Measurements from ENCODE around the gene SNRK.

DNA sequence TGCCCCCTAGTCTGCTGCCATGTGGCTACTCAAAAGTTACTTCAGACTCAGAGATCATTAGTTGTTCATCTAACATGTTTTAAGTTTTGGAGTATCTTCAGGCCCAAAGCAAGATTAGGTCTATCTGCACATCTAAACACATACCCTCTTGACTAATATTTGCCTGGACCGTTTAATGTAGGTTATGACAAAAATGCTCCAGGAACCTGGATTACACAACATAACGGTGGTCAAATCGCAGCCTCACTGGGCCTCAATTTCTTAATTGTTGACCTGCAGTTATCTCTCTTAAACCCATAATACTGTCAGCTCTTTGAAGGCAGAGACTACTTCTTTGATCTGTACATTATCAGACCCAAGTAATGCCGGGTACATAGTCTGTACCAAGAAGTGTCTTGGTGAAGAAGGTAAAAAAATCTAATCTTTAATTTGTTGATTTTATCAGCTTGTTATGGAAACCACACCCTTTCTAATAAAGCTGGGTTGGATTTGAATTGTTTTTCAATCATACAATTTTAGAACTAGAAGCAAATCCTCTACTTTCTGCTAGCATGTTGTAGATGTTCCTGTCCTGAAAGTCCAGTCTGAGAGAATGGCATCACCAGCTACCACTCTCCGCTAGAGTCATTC is 3.6 kb downstream of the SNRK start:
- TF ChIP-seq POLR2A (IDR thresholded peaks at IDR 0.05; ENCODE audit: low read depth, low read length) (no peak), PAX5 (IDR thresholded peaks at IDR 0.05; ENCODE audit: insufficient read depth, low read length, severe bottlenecking) (no peak), POU2F2 (IDR thresholded peaks at IDR 0.05; ENCODE audit: low read depth, low read length) (no peak), TAF1 (IDR thresholded peaks at IDR 0.05; ENCODE audit: low read depth, low read length) (no peak), POLR2AphosphoS5 (IDR thresholded peaks at IDR 0.05; ENCODE audit: low read depth, low read length) (no peak), SPI1 (IDR thresholded peaks at IDR 0.05; ENCODE audit: low read depth, low read length) (no peak)
